Right atrium auricular region (tissue), 2 donors: Measurements from ENCODE around the gene TMEM150B. TPM values are rescaled to one million over a fixed set of nuclear protein-coding genes. Genes with fewer than 3 reads are reported as not detected.

Source experiments
- DNase-seq: peaks from one replicate; pipeline ENCODE4 v3.0.0-alpha.2; 2019; ENCODE audit warnings: low spot score
- H3K27ac ChIP-seq, 2 donors: fragments of 200-600 bp; sonication (generic); 1 replicate in 1 of 2; 2 replicates in 1 of 2; pipeline ENCODE4 v1.5.1; 2016 to 2019
- H3K27me3 ChIP-seq, 2 donors: fragments of 200-600 bp; sonication (generic); one replicate each; pipeline versions ENCODE4 v1.5.1 to v1.6.0; 2017 to 2019
- H3K36me3 ChIP-seq: fragments of 200-600 bp; sonication (generic); one replicate; pipeline ENCODE4 v1.5.1; 2016
- H3K4me1 ChIP-seq, 2 donors: fragments of 200-600 bp; sonication (generic); one replicate each; pipeline versions ENCODE4 v1.5.1 to v1.6.0; 2017 to 2019
- H3K4me3 ChIP-seq, 2 donors: fragments of 200-600 bp; sonication (generic); 1 replicate in 1 of 2; 2 replicates in 1 of 2; pipeline ENCODE4 v1.5.1; 2017 to 2019; ENCODE audit warnings: mild to moderate bottlenecking in 1 of 2, moderate library complexity in 1 of 2
- H3K9me3 ChIP-seq, 2 donors: fragments of 200-600 bp; sonication (generic); one replicate each; pipeline ENCODE4 v1.5.1; 2019
- total RNA-seq, 2 donors: library from RNA; depleted of rRNA; stranded (reverse); fragments of >200 nt; gene quantifications; one replicate each; pipeline ENCODE4 v1.1.0, GENCODE V29; 2016
- TF ChIP-seq, protein P1 (sequence below), 2 donors: fragments of 200-600 bp; sonication (generic); IDR thresholded peaks; one replicate each; pipeline ENCODE4 v1.5.1; 2019; ENCODE audit warnings: antibody characterized with exemption in 2 of 2

The TMEM150B gene, protein sequence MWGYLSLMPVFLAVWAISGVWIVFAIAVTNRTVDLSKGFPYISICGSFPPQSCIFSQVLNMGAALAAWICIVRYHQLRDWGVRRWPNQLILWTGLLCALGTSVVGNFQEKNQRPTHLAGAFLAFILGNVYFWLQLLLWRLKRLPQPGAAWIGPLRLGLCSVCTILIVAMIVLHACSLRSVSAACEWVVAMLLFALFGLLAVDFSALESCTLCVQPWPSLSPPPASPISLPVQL
- 1 to 10 TPM in 1 of 2 donors, not detected in 1; 3.3 TPM for total RNA-seq

GRCh38 chr19:55325172-55325571, at the start of gene TMEM150B:
Gene TMEM150B, minus strand, starts transcription at chr19:55325341. Its CDS starts 4,305 bp downstream, at chr19:55321036.
- H3K4me3 ChIP-seq: no peak within 1 kb of the TSS
- H3K27ac ChIP-seq: peak within 1 kb of the TSS in 1 of 2 donors; percentile 13

DNA sequence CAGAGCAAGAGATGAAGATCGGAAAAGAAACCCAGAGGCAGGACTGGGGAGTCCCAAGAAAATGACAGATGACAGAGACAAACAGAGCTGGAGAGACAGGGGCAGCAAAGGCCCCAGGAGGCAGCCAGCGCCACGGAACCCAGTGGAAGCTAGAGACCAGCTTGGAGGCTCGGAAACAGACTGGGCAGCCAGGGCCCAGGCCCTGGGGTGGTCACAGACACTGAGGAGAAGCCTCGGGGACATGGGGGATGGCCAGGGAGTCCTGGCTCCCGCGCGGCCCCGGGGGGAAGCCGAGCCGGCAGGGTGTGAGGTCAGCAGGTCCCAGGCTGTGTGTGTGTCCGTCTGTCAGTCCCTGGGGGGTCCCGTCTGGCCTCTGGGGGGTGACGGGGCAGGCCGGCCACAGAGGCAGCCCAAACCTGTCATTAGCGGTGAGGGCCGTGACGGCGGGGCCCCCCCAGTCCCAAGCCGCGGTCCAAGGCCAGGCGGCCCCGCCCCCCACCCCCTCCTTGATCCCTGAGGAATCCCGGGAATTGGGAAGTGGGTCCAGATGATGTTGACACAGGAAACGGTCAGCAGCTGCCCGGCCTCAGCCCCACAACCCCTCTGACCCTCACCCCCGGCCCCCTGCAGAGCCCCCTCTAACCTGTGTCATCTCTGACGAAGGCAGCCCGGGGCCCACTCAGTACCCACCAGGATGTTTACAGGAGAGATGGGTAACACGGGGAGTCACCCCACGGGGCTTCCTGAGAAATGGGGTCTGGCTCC, 49.0 kb upstream of the TMEM150B start:
- peaks cover 0 to 16% of the 10 kb centered on the region in 2 donors for H3K4me1 ChIP-seq
- no peak overlapping the region for H3K27ac ChIP-seq
- peaks cover 7 to 38% of the 10 kb centered on the region in 2 donors for H3K27me3 ChIP-seq
- no peaks in the 10 kb centered on the region for H3K9me3 ChIP-seq
- TF ChIP-seq, protein P1, sequence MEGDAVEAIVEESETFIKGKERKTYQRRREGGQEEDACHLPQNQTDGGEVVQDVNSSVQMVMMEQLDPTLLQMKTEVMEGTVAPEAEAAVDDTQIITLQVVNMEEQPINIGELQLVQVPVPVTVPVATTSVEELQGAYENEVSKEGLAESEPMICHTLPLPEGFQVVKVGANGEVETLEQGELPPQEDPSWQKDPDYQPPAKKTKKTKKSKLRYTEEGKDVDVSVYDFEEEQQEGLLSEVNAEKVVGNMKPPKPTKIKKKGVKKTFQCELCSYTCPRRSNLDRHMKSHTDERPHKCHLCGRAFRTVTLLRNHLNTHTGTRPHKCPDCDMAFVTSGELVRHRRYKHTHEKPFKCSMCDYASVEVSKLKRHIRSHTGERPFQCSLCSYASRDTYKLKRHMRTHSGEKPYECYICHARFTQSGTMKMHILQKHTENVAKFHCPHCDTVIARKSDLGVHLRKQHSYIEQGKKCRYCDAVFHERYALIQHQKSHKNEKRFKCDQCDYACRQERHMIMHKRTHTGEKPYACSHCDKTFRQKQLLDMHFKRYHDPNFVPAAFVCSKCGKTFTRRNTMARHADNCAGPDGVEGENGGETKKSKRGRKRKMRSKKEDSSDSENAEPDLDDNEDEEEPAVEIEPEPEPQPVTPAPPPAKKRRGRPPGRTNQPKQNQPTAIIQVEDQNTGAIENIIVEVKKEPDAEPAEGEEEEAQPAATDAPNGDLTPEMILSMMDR (IDR thresholded peaks at IDR 0.05): no peak
- no peaks in the 10 kb centered on the region for H3K36me3 ChIP-seq
- no peak overlapping the region for H3K4me3 ChIP-seq
- no peak for DNase-seq

More at GRCh38 chr19:55325172-55325571, at the start of gene TMEM150B:
- TF ChIP-seq, protein P1 (IDR thresholded peaks at IDR 0.05): no peak
- Histone ChIP-seq H3K36me3 (no peaks in the 10 kb centered on the region), H3K9me3 (no peaks in the 10 kb centered on the region), H3K4me1 (no peaks in the 10 kb centered on the region), H3K27me3 (no peaks in the 10 kb centered on the region)
- no peak for DNase-seq

DNA sequence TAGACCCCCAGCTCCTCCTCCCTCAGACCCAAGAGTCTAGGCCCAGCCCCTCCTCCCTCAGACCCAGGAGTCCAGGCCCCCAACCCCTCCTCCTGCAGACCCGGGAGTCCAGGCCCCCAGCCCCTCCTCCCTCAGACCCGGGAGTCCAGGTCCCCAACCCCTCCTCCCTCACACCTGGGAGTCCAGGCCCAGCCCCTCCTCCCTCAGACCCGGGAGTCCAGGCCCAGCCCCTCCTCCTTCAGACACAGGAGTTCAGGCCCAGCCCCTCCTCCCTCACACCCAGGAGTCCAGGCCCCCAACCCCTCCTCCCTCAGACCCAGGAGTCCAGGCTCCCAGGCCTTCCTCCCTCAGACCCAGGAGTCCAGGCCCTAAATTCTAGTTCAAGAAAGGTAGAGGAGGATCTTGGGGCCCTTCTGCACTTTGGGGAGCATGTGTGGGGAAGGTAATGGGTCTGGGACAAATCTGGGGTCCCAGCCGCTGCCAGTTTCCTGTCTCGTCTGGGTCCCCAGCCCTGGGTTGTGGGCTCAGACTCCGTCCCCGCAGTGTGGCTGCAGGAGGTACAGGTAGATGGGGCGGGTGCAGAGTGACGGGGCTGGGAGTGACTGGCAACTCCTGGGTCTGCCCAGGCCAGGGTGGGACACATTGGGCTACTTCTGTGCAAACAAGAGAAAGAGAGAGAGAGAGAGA, 48.3 kb upstream of the TMEM150B start:
- no peaks in the 10 kb centered on the region for H3K36me3 ChIP-seq
- peaks cover 12 to 45% of the 10 kb centered on the region in 2 donors for H3K27me3 ChIP-seq
- H3K27ac ChIP-seq: no peak overlapping the region
- no peaks in the 10 kb centered on the region for H3K9me3 ChIP-seq
- H3K4me1 ChIP-seq: peaks cover 0 to 22% of the 10 kb centered on the region in 2 donors
- H3K4me3 ChIP-seq: no peak overlapping the region
- TF ChIP-seq, protein P1 (IDR thresholded peaks at IDR 0.05): no peak
- DNase-seq: no peak

GRCh38 chr19:55372316-55373081, 47.4 kb upstream of the TMEM150B start:
- peaks cover 15 to 50% of the 10 kb centered on the region in 2 donors for H3K27me3 ChIP-seq

More at GRCh38 chr19:55372316-55373081, 47.4 kb upstream of the TMEM150B start:
- Histone ChIP-seq H3K9me3 (no peaks in the 10 kb centered on the region), H3K4me3 (no peak overlapping the region), H3K27ac (no peak overlapping the region), H3K4me1 (peaks cover 0 to 17% of the 10 kb centered on the region in 2 donors), H3K36me3 (no peaks in the 10 kb centered on the region)
- TF ChIP-seq, protein P1 (IDR thresholded peaks at IDR 0.05): no peak
- DNase-seq: no peak
